ENCODE measurements around the gene PPARD.

Gene PPARD

DNA sequence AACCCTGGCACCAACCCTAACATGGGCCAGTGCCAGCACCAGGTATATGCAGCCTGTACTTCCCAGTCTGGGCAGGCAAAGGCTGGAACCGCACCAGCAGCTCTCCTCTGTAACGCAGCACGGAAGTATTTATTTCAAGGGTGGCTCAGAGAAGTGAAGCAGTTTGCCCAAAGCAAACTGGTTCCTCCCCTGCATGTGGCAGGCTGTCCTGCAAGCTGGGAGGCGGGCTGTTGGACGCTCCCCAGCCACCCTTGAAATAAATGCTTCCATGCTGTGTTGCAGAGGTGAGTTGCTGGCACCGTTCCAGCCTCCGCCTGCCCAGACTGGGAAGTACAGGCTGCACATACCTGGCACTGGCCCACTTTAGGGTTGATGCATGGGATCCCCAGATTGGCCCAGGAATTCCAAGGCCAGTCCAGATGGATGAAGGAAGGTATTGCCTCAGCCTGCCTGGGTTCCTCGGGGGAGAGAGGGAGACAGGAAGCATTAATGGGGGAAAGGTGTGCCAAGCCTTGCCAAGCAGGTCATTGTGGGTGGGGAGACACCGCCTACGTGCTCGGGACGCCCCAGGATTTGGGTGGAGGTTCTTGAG lies 49.8 kb downstream of the PPARD start:
- H3K4me3 ChIP-seq (ENCODE audit: control insufficient read depth, low read depth, low read length), result no peak overlapping the region
- TF ChIP-seq, protein P1, sequence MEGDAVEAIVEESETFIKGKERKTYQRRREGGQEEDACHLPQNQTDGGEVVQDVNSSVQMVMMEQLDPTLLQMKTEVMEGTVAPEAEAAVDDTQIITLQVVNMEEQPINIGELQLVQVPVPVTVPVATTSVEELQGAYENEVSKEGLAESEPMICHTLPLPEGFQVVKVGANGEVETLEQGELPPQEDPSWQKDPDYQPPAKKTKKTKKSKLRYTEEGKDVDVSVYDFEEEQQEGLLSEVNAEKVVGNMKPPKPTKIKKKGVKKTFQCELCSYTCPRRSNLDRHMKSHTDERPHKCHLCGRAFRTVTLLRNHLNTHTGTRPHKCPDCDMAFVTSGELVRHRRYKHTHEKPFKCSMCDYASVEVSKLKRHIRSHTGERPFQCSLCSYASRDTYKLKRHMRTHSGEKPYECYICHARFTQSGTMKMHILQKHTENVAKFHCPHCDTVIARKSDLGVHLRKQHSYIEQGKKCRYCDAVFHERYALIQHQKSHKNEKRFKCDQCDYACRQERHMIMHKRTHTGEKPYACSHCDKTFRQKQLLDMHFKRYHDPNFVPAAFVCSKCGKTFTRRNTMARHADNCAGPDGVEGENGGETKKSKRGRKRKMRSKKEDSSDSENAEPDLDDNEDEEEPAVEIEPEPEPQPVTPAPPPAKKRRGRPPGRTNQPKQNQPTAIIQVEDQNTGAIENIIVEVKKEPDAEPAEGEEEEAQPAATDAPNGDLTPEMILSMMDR (conservative IDR thresholded peaks at IDR 0.05; ENCODE audit: control insufficient read depth, insufficient read depth, low read depth, low read length), result no peak
- DNase-seq (ENCODE audit: low read depth), result no peak

DNA sequence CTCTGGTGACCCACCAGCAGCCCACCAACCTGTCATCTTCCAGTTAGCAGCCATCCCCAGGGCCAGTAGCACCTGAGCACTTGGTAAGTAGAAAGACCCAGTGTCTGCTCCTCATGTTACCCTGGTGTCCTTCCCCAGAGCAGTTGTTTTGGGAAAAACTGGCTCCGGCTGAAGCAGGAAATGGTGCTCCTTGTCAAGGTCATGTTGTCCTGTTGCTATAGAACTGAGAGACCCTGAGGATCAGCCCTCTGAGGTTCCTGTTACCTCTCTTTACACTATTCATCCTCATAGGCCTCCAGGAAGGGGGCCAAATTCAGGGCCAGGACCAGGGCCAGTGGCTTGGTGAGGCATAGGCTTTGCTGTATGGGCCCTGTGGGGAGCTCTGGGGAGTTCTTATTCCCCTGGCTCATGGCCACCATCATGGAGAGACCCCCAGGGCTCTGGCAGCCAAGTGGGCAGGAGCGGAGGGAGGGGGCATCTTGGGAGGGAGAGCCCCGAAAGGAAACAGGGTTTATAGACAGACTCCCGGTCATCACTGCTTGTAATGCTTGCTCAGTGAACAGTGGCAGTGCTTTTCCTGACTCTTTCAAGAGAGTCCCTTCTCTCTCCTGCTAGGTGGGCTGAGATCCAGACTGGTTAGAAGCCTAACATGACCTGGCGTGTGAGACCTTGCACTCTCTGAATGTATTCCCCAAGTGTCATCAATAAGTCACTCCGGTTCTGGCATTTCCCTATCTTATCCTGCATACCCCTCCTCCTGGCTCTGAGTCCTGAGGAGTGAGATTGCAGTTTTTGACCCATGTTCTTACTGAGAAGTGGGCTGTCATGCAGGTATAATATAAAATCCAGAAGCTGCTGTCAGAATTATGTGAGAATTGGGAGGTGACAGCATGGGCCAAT lies 50.7 kb downstream of the PPARD start:
- DNase-seq (ENCODE audit: low read depth), result no peak
- TF ChIP-seq, protein P1 (conservative IDR thresholded peaks at IDR 0.05; ENCODE audit: control insufficient read depth, insufficient read depth, low read depth, low read length), result no peak
- no peak overlapping the region for H3K4me3 ChIP-seq (ENCODE audit: control insufficient read depth, low read depth, low read length)

DNA sequence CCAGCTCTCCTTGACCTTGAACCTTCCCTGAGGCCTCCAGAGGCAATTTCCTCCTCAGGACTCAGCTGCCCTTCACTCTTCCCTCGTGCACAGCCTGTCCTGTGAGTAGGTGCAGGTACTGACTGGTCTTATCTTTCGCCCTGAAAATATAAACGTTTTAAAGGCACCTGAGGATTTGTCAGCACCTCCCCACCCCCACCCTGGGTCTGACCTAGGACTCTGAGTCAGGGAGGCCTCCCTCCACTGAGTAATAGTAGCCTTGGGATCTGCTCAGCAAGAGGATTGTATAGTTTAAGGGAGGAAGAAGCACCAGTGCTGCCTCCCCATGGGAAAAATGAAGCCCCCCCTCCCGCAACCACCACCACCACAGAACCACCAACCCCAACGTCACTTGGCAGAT lies 54.6 kb downstream of the PPARD start:
- TF ChIP-seq, protein P1 (conservative IDR thresholded peaks at IDR 0.05; ENCODE audit: control insufficient read depth, insufficient read depth, low read depth, low read length), result no peak
- peak; percentile 54 for DNase-seq (ENCODE audit: low read depth)
- H3K4me3 ChIP-seq (ENCODE audit: control insufficient read depth, low read depth, low read length), result no peak overlapping the region

DNA sequence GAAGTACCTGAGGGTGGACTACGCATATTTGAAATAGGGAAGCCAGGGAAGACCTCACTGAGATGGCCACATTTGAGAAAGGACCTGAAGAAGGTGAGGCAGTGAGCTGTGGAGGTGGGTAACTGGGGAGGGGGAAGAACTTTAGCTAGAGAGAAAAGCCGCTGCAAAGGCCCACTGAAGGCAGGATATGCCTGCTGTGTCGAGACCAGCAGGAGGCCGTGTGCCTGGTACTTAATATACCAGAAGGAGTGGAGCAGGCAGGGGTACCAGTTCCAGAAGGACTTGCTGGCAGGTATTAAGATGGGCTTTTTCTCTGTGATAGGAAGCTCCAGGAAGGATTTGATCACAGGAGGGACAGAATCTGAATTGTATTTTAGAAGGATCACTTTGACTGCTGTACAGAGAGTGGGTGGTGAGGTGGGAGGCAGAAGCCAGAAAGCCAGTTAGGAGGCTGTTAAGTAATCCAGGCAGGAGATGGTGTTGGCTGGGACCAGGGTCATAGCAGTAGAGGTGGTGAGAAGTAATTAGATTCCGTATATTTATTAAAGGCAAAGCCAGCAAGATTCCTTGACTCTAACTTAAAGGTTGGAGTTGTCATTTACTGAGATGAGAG lies 55.6 kb downstream of the PPARD start:
- no peak for DNase-seq (ENCODE audit: low read depth)
- TF ChIP-seq, protein P1 (conservative IDR thresholded peaks at IDR 0.05; ENCODE audit: control insufficient read depth, insufficient read depth, low read depth, low read length), result no peak
- no peak overlapping the region for H3K4me3 ChIP-seq (ENCODE audit: control insufficient read depth, low read depth, low read length)

DNA sequence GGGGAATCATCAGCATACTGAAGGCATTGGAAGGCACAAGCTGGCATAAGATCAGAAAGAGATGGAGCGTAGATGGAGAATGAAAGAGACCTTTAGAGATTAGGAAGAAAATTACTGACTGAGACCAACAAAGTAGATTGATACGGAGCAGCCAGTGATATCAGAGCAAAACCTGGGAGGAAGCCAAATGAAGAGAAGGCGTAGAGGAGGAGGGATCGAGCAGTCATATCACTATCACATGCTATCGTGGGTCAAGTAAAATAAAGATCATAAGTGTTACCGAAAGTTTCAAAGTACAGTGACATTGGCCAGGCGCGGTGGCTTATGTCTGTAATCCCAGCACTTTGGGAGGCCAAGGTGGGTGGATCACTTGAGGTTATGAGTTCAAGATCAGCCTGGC lies 56.2 kb downstream of the PPARD start:
- no peak for DNase-seq (ENCODE audit: low read depth)
- TF ChIP-seq, protein P1 (conservative IDR thresholded peaks at IDR 0.05; ENCODE audit: control insufficient read depth, insufficient read depth, low read depth, low read length), result no peak
- no peak overlapping the region for H3K4me3 ChIP-seq (ENCODE audit: control insufficient read depth, low read depth, low read length)

DNA sequence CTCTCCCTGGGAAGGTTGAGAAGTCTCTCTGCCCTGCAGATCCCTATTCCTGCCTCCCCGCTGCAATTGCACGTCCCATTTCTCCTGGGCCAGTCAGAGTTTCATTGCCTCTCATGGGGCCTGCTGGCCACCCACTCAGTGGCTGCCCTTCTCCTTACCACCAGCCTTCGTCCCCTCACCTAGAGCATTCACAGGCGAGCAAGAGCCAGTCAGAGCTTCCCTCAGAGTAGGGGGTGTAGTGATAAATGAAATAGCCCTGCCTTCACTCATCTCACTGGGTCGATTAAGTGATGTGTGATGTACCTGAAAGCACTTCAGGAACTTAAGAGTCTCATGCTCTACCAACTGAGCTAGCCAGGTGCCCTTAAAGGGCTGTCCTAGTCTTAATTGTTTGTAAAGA lies 57.8 kb downstream of the PPARD start:
- TF ChIP-seq, protein P1 (conservative IDR thresholded peaks at IDR 0.05; ENCODE audit: control insufficient read depth, insufficient read depth, low read depth, low read length), result no peak
- no peak overlapping the region for H3K4me3 ChIP-seq (ENCODE audit: control insufficient read depth, low read depth, low read length)
- no peak for DNase-seq (ENCODE audit: low read depth)

Measured in fibroblast of mammary gland (primary cell).